Smooth muscle cell of trachea (primary cell): Measurements from ENCODE around the gene TRIM41. TPM values are rescaled to one million over a fixed set of nuclear protein-coding genes. Genes with fewer than 3 reads are reported as not detected.

ENCODE experiments used
- total RNA-seq: library from RNA; depleted of rRNA; stranded (reverse); fragments of >200 nt; gene quantifications from 2 replicates; pipeline ENCODE4 v1.2.1, GENCODE V29; 2014

Gene TRIM41
- 13.5 and 16.5 TPM in 2 replicates for total RNA-seq

GRCh38 chr5:181223058-181223728 lies at the start of gene TRIM41:
Gene TRIM41, plus strand, starts transcription at chr5:181223281. Its CDS starts 719 bp downstream, at chr5:181224000.

GRCh38 chr5:181204826-181205760 lies 18.0 kb upstream of the TRIM41 start, which contains the start of gene TRIM7:
Gene TRIM7, minus strand, starts transcription at chr5:181205196. Its CDS starts 86 bp downstream, at chr5:181205110.

GRCh38 chr5:181243564-181244343 lies 20.7 kb downstream of the TRIM41 start, which contains the start of gene RACK1:
Gene RACK1, minus strand, starts transcription at chr5:181243906. Its CDS starts 106 bp downstream, at chr5:181243800.

GRCh38 chr5:181260720-181261319 lies 37.7 kb downstream of the TRIM41 start, which contains the start of gene TRIM52:
Gene TRIM52, minus strand, starts transcription at chr5:181261143. Its CDS starts 330 bp downstream, at chr5:181260813.

Other genes starting within 250 kb of the TRIM41 start
- not detected in 2 replicates for gene BTNL3, start 234.4 kb upstream of the TRIM41 start, total RNA-seq
- not detected in 2 replicates for gene BTNL9, start 183.0 kb upstream of the TRIM41 start, total RNA-seq
- not detected in 2 replicates for gene OR2V1, start 92.1 kb upstream of the TRIM41 start, total RNA-seq
- gene OR2V2, start 75.7 kb upstream of the TRIM41 start, total RNA-seq: not detected in 2 replicates
- gene TRIM7, start 18.1 kb upstream of the TRIM41 start, total RNA-seq: 5.3 and 6.3 TPM in 2 replicates
- gene RACK1, start 20.6 kb downstream of the TRIM41 start, total RNA-seq: 3,285 and 3,893 TPM in 2 replicates
- gene TRIM52, start 37.9 kb downstream of the TRIM41 start, total RNA-seq: 6.8 and 12.5 TPM in 2 replicates
- gene OR4F3, start 144.0 kb downstream of the TRIM41 start, total RNA-seq: 0.29 and 0.33 TPM in 2 replicates